ENCODE results near the gene VPS41.
"Not testable (repeated sequence)": the region's sequence is repeated elsewhere in the genome, so short reads cannot be mapped to it uniquely, and the experiment has no call there.

VPS41 gene

DNA sequence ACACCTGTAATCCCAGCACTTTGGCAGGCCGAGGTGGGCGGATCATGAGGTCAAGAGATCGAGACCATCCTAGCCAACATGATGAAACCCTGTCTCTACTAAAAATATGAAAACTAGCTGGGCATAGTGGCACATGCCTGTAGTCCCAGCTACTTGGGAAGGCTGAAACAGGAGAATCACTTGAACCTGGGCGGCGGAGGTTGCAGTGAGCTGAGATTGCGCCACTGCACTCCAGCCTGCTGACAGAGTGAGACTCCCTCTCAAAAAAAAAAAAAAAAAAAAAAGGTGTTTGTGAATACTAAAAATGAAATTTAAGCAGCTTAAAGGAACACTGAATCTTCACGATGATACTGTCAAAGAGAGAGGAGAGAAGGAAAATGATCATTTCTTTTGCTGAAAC is 54.0 kb downstream of the VPS41 start:
- not testable (repeated sequence) for DNase-seq

DNA sequence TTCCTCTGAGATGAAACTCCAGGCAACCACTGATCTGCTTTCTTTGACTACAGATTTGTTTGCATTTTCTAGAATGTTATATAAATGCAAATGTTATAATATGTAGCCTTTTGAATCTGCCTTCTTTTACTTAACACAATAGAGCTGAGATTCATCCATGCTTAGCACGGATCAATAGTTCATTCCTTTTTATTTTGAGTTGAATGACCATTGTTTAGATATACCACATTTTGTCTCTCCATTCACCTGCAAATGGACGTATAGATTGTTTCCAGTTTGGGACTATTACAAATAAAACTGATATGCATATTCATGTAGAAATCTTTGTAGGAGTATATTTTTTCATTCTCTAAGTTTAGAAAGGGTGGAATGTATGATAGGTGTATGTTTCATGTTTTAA is 57.7 kb downstream of the VPS41 start:
- DNase-seq = no peak

DNA sequence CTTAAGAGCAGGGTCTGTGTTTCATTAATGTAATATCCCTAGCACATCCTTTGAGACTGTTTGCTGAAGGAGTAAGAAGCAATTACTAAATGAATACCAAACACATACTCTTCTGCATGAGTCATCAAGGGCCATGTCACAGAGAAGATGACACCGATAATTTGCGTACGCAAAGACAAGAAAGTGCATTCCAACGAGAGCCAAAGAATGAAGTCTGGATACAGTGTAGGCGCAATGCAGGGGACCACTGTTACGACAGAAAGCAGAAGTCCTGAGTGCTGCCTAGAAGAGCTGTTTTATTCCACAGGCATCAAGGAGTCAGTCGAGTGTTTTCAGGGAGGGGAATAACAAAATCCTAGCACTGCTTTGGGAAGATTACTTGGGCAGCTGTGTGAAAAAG is 62.7 kb downstream of the VPS41 start:
- peak; percentile 76 for DNase-seq

DNA sequence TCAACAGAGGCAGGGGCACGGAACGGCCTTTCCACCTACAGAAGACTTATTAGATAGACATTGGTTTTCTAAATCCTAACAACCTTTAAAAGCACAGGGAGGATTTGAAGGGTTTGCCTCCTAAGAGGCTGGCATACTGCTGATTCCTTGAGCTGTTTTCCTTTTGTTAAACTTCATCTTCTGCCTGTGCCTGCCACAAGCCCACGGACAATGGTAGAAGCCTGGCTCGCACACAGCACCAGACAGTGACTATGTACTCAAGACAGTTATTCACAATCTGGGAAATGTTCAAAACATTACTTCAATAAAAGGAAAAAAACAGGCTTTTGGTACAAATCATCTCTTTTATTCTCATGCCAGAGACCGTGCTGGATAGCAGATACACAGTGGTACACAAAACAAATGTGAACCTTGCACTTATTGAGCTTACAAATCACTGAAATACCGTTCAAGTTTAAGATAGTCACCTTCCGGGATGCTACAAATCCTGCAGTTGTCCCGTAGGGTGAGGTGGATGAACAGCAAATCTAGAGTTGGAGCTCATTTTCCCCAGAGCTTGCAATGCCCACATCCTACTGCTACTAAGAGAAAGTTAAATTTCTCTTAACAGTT is 63.9 kb downstream of the VPS41 start:
- no peak for DNase-seq

DNA sequence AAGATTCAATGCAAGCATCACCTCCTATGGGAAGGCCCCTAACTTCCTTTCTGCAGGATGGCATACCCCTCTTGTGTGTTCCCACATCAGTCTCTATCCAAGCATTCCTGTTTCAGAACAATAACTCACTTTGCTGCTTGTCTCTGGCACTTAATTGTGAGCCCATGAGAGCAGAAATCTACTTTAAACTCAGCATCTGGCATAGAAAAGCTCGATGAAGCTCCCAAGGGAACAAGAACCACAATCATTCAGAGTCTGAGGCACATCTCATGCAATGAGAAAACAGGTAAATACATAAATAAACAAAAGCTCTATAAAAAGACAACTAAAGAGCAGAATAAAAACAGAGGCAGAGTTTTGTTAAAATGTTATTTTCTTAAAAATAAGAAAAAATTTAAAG is 66.2 kb downstream of the VPS41 start:
- DNase-seq = no peak

DNA sequence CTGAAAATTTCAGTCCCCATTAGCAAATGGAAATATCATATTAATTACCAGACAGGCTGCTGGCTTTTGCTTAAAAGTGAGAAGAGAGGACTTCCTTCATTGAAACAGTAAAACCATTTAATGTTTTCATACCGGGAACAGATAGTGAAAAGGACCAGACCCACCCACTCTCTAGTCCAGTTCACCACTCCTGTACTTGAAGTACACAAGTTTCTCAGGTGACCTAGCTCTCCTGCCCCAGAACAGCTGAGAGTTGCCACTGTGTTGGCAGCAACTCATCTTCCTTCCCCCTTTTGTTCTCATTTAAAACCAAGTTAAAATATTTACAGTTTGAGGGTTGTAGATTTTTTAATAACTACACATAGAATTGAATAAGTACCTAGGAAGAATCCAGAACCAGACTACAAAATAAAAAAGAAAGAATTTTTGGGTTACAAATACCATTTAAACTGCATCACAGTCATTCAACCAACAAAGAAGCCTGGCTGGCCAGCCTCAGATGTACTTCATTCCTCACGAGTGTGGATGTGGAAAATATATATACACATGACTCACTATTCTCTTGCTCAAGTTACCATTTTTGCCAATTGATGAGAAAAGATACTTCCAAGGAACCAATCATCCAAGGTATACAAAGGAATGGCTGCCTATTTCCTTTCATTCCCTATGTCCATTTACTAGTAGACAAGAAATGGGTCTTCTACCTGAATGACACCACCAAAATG is 68.1 kb downstream of the VPS41 start:
- DNase-seq = no peak

DNA sequence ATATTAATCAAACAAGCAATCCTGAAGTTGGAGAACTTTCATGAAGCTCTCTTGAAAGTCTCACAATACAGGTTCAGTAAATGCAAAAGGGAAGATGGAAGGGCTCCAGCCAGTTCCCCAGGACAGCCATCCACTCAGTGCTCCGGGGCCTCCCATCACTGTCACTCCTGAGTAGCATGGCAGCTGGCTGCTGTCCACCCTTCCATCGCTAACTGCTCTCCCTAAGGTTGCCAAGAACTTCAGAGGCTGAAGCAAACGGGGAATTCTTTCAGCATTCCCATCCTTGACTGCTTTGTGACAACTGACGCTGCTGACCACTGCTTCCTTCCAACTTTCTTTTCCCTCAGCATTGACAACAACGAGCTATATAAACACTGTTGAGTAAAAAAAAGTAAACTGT is 69.1 kb downstream of the VPS41 start:
- no peak for DNase-seq

DNA sequence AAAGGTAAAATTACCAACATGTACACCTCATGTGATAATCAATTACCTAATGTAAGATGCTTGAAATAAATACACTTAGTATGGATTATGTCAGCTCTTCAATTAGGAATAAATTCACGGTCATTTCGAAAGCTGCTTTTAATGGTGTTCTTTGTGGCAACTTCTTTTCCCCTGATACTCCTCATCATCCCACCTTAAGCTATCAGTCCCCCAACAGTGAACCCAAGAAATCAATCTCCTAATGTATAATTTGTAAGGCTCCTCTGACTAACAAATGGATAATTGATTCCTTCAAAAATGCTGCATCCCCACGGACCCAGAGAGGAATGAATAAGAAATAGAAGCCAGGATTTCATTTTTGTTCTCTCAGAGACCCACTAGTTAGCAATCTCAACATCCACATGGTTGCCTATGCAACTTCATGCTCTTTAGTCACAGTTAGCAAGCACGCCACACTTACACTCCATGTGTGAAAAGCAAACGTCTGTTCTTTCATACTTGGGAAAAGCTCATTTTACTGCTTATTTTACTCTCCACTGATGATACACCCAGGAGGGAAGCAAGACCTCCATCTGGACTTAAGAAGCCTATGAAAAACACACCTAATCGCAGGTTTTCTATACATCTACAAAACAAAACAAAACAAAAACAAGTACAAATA is 70.1 kb downstream of the VPS41 start:
- no peak for DNase-seq

DNA sequence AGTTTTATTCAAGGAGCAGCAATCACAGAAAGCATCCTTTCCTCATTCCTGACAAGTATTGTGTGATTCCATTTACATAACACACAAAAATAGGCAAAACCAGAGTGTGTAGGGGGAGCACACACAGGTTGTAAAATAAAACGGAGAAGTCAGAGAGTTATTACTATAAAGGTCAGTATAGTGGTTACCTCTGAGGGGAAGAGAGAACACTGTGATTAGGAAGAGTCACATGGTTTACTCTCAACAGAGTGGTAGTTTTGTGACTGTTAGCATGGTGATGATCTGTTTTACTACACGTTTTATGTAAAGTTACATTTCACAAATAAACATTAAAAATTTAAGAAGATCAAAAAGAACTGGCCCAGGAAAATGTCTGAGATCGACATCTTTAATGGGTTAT is 74.6 kb downstream of the VPS41 start:
- no peak for DNase-seq

DNA sequence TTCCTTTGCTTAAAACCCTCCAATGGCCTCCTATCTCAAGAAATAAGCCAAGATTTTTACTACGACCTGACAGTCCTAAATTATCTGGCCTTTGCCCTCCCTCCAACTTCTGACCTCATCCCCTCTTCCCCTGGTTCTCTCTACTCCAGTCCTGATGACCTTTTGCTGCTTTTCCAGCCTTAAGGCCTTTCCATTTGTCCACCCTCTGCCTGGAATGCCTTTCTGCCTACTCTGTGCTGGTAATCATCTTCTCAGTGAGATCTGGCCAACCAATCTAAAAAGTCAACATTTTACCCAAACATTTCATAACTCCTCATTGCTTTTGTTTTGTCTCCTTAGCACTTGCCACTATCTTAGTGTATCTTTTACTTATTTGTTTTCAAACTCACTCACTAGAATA is 75.7 kb downstream of the VPS41 start:
- no peak for DNase-seq

DNA sequence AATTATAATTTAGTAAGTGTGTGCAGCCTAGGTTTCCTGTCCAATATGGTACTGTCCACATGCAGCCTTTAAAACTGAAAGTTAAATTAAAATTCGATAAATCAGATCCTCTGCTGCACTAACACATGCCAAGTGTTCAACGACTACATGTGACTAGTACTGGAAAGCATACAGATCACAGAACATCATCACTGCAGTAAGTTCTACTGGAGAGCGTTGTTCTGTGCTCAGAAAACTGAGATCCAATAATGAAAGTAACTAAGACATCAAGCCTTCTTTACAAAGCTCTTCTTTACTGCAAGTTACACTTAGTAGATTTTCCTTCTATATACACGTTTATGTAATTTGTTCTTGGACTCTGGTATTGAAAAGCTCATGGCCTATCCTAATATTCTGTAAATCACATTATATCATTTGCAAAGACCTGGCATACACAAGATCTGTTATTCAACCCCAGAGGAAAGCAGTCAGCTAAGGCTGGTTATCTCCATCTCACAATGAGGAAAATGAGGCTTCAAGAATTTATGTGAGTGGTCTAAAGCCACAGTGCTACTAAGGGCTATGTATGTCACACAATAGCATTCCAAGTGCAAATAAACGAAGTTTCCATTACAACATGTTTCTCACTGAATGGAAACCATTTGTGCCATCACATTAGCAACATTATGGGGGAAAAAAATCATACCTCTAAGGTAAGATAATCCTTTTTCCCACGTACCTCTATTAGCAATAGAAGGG is 77.6 kb downstream of the VPS41 start:
- no peak for DNase-seq

DNA sequence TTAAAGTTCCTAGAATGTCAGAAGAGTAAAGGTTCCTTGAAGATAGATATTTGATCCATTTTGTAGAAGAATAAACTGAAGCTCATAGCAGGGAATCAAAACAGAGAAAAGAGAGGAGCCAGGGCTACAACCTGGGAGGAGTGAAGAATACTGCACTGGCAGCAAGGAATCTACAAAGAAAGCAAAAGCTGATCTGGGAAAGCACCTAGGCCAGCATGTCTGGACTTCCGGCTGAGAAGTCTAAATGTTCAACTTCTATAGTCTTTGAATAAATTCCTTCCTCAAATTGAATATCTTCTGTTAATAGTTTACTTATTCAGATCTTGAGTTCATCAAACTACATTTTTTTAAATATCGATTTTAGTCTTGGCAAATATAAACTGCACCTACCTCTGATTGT is 78.2 kb downstream of the VPS41 start:
- no peak for DNase-seq

DNA sequence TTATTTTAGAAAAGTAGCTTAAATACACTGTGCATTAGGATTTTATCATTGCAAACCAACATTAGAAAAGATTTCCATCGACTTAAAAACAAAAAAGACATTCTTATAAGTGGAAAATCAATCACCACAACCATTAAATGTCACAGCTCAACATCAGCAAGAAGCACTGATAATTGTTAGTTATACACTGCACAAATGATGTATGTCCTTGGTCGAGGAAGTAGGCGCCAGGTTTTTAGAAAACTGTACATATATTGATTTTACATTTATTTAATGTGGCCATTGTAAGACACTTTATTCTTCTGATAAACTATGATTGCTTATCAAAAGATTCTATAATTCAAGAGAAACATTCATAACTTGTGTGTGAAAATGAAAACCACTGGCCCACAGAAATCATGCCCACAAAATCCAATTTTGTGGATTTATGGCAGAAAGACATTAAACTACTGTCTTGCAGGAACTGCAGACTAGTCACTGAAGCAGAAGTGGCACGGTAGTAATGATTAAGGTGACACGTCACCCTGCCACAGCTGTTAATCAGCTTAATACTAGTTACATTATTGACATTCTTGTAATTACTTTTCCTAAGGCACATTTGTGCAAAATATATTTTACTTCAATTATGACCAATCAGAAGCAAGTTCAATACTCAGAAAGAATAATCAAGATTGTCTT is 79.4 kb downstream of the VPS41 start:
- DNase-seq = peak; percentile 27

DNA sequence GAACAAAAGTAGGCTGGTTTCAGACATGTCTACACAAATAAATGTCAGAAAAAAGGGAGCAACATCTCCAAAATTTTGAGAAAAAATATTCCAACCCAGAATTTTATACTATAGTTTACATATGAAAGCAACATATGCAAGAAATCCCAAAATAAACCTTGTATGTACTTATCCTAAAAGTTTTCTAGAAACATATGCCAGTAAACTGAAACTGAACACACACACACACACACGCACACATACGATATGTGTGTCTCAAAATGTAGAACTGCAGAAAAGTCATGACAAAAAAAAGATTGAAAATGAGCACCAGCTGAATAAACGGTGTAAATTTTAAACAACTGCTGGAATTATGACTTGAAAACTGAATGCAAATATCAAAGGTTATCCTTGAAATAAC is 81.0 kb downstream of the VPS41 start:
- no peak for DNase-seq

DNA sequence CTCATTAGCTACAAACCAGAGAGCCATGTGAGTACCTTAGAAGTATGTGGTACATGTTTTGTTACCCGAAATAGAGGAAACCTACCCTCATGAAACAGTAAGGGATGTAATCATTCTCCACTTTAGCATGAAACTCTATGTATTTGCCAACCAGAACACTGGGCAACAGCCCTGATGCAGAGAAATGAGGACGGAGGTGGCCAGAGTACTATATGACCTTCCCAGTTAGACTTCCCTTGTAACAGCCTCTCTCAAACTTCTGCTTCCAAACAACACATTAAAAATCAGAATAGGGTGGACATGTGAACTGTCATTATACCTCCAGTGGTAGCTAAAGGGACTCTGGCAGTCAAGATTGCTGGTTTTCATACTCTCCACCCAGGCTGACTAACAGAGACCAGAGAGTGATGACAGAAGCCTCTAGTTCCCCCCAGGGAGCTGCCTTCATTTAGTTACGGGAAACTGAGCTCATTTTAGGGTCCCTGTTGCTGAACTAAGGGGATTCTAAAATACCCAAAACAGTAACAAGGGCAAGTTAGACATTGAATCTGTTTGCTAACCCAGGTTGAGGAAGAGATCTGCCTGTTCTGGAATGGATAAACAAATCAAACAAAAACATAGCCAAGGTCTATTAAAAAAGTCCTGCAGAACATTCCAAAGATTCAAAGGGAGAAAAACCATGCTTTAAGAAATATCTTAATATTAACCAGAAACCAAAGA is 83.1 kb downstream of the VPS41 start:
- no peak for DNase-seq

DNA sequence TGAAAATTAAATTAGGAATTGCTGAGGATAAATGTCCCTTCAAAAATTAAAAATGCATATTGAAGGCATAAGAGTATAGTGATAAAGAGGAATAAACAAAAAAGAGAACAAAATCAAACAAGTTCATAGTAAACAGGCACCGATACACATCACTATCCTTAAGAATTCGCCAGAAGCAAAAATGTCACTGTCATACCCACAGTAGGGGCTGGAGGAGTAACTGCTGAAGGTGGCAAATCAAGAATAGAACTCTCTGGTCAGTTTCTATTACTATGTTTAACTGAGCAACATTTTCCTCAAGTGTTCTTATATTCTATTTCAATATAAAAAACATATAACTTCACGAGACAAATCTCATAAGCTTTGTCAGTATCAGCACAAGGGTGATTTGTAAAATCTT is 84.0 kb downstream of the VPS41 start:
- DNase-seq = no peak

DNA sequence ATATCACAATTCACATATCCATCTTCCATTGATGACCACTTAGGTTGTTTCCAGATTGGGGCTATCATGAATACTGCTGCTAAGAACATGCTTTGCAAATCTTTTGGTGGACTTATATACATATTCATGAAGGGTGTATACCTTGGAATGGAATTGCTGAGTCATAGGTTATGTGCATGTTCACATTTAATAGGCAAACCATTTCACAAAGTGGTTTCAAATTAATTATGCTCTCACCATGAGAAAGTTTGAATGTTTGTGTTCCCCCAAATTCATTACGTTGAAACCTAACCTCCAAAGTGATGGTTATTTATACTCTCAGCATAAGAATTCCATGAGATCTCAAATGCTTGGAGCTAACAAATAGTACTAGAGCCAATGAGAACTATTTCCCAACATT is 86.4 kb downstream of the VPS41 start:
- DNase-seq = no peak

DNA sequence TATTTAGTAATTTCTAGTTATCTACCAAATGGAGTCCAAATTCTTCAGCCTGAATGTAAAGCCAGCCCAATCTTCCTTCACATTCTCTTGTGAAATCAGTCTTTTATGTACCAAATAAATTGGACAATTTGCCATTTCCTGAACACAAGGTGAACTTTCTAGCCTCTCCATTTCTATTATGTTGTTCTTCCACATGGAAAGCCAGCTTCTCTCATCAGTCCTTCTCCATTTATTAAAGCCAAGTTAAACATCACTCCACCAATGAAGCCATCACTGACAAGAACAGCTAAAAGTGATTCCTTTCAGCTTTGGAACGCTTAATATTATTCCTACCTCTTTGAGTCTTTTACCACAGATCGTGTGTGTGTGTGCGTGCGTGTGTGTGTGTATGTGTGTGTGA is 88.4 kb downstream of the VPS41 start:
- DNase-seq = no peak

DNA sequence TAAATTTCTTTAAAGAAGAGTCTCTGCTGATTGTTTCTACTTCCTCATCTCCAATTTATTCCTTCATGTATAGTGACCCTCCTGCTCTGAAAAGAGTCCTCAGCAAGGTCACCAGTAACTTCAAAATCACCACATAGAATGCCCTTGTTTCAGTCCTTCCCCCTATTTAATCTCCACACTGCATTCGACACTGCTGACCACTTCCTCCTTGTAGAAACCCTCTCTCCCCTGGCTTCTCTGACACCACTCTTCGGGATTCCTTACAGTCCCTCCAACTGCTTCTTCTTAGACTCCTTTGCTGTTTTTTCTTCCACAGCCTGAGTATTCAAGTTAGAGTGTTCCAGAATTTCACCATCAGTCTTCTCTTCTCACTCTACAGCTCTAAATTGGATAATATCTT is 89.5 kb downstream of the VPS41 start:
- no peak for DNase-seq

DNA sequence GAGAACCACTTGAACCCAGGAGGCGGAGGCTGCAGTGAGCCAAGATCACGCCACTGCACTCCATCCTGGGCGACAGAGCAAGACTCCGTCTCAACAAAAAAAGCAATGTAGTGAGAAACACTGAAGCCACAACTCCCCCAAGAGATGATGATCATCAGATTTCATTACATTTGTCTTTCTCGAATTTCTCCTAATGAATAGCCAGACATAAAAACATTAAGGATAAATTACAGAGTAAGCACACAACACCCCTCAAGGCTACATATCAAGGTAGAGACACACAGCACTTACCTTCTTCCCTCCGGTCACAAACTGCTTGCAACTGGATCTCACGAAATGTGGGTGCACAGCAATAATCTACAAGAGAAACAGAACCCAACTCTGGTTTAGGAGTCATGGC is 91.5 kb downstream of the VPS41 start:
- no peak for DNase-seq

DNA sequence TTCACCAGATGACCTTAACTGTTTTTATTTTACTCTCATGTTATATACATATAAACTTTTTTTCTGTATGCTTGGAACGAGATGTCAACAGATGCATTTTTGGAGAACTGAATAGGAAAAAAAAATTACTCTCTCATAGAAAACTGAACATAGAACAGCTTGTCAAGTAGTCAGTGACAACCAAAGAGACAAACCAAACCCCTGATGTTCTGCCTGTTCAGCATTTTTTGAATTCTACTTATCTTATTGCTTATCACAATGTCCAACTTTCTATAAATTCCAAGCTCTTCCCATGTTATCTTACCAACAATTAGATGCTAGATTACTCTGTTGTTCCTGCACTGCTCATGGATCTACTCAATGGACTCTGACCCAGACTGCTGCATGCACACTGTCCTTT is 95.2 kb downstream of the VPS41 start:
- DNase-seq = no peak

DNA sequence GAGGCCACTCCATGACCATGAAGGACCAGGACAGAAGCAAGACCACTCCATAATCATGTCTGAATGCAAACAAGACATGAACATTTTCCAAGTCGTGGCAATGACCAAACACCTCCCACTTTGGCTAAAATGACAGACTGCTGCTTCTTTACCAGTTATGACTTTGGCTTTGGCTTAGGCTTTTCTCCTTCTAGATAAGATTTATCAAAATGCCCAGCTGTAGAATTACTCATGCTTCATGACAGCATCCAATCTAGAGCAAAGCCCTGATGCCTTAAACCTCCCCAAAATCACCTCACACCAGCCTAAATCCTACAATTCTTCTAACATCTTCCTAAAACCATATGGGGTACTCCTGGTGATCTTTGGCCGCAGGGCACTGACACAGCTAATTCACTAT is 102.1 kb downstream of the VPS41 start:
- DNase-seq = no peak

DNA sequence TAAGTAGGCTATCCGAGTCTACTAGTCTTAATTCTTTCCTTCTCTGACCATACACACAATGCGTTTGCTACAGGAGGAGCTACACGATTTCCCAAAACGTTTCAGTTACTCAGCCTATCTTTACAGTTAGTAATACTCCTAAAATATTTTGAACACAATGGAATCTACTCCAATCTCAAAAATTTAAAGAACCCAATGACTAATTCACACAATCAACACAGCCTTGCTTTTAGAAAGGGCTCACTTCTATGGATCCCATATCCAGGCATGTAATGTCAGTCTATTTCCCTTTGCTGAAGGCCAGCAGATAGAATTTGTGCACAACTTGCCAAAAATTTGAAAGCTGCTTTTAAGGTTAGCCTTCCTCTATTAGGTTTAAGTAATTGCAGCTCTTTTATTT is 107.2 kb downstream of the VPS41 start:
- no peak for DNase-seq
